DMS114 treated with DMSO at 0.1 percent for 48 hours (cell line): ENCODE data around the gene HSPBP1.

Experiments
- DNase-seq: peaks from one replicate; lab custom pipeline; 2025; ENCODE audit not compliant: unreplicated experiment; lab: John Stamatoyannopoulos, UW

The HSPBP1 gene

DNA sequence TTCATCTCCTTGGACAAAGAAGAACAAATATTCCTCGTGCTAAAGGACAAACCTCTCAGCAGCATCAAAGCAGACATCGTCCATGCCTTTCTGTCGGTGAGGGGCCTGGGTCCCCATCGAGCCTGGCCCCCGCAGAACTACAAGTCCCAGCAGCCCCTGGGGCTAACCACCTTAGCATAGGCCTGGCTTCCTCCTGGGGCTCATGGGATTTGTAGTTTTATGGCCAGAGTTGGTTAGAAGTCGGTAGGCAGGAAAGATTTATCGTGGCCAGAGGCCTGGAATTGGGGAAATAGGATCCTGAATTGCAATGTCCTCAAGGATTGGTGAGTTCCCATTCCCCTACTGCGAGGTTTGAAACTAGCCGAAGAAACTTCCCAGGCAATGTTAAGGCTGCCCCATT, 25.6 kb upstream of the HSPBP1 start:
- DNase-seq: peak; percentile 31

DNA sequence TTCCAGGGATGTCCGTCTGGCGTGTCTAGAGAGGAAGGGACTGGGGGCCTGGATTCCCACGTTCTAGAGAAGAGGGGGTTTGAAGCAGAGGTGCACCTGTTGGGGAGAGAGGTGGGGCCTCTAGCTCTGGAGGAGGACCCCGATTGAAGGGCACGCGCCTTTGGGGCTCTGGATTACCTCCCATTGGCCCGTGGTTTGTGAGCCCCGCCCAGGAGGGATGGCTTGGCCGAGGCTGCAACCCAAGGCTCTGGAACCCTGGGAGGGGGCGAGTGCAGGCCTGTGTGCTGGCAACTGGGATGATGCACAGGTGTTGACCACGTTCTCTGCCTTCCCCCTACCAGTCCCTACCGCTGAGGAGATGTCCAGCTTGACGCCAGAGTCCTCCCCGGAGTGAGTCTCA, 25.1 kb upstream of the HSPBP1 start:
- DNase-seq: no peak

DNA sequence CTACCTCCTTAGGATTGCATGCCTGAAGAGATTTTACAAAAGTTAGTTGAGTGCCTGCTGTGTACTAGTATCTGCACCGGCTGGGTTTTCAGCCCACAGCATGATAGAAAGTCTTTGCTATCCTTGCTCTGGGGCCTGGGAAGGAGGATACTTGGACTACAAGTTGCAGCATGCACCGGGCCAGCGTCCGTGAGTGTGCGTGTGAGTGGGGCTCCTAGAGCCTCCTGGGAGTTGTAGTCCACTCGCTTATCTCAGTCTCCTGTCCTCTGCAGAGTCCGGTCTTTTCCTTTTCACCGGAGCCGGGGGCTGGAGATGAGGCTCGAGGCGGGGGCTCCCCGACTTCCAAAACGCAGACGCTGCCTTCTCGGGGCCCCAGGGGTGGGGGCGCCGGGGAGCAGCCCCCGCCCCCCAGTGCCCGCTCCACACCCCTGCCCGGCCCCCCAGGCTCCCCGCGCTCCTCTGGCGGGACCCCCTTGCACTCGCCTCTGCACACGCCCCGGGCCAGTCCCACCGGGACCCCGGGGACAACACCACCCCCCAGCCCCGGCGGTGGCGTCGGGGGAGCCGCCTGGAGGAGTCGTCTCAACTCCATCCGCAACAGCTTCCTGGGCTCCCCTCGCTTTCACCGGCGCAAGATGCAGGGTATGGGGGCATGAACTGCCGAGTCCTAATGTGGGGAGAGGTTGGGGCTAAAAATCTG, 24.5 kb upstream of the HSPBP1 start:
- peak; percentile 34 for DNase-seq

DNA sequence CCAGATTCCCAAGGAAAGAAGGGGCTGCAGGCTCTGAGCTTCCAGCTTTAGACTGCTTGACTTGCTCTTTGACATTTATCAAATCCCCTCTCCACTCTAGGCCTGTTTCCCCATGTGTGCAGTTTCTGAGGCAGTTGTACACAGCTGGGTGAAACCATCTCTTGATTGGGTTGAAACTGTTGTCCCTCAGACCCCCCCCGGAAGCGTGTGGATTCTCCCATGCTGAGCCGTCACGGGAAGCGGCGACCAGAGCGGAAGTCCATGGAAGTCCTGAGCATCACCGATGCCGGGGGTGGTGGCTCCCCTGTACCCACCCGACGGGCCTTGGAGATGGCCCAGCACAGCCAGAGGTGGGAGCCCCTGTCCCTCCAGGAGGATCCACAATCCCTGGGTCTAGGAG, 23.6 kb upstream of the HSPBP1 start:
- no peak for DNase-seq

DNA sequence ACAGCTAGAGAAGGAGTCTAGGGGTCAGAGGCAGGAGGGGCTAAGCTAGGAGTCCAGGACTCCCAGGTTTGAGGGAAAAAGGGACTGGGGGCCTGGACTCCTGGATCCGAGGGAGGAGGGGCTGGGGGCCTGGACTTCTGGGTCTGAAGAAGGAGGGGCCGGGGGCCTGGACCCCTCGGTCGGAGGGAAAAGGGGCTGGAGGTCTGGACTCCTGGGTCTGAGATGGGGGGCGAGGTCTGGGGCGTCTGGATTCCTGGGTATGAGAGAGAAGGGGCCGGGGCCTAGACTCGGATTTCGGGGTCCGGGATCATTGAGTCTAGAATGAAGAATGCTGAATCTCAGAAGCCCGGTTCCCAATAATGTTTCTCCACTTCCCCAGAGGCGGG, 22.4 kb upstream of the HSPBP1 start:
- no peak for DNase-seq

DNA sequence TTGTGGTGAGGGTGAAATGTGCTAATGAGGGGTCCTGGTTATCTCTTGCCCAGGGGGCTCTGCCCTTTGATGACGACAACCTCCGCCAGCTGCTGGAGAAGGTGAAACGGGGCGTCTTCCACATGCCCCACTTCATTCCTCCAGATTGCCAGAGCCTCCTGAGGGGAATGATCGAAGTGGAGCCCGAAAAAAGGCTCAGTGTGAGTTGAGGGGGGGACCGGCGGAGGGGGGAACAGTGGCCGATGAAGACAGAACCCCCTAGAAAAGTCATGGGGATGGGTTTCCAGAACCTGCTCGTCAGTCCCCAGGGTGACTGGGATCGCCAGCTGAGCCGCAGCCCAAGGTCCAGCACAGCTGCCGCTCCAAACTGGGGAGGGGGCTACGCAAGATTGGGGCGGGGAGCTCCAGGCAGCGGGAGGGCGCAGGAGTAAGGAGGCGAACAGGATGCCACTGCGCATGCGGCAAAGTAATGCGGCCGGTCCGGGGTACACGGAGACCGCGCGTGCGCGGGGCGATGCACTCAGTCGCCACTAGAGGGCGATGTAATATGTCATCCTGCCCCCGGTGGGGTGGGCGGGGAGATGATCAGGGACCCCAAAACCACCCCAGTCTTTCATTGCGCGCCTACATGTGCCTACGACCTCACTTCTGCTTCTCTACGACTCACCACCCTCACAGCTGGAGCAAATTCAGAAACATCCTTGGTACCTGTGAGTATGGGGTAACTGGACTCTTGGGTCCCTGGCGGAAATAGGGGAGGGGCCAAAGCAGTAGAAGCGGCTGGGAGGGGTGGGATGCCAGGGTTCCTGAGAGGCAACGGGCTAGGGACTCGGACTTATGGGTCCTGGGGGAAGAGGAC, 21.8 kb upstream of the HSPBP1 start:
- DNase-seq: no peak

DNA sequence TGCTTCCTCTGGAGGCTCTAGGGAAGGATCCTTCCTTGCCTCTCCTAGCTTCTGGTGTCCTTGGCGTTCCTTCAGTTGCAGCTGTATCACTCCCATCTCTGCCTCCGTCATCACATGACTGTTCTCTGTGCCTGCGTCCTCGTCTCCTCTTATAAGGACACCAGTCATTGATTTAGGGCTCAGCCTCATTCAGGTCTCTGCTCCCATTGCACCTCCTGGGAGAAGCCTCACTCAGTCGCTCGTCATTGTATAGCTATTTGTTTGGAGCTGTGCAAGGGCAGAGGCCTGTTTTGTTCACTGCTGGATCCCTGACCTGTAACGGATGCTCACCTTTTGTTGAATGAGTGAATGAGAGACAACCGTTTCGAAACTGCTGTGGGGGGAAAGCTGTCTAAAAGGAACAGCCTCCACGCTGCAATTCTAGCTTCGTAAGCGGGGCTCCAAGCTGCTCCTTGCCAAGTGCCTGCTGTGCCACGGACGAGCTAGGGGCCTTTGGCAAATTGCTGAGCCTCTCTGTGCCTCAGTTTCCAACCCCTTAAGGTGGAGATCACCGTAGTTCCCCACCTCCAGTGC, 21.1 kb upstream of the HSPBP1 start:
- DNase-seq: no peak

DNA sequence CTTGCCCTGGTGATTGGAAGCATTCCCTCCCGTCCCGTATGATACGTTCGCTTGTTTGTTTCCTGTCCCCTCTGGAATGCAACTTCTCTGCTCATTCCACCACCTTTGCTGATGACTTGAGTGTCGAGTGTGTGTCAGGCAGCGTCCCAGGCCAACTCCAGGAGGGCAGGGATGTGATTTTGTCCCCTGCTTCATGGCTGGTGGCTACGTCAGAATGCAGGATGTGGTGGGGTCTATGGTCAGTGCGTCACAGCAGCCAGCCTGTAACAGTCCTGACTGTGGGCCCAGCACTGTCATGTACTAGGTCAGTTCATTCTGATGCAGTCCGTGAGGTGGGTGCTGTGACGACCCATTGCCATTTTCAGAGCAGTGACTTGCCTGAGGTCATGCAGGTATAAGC, 20.1 kb upstream of the HSPBP1 start:
- no peak for DNase-seq

DNA sequence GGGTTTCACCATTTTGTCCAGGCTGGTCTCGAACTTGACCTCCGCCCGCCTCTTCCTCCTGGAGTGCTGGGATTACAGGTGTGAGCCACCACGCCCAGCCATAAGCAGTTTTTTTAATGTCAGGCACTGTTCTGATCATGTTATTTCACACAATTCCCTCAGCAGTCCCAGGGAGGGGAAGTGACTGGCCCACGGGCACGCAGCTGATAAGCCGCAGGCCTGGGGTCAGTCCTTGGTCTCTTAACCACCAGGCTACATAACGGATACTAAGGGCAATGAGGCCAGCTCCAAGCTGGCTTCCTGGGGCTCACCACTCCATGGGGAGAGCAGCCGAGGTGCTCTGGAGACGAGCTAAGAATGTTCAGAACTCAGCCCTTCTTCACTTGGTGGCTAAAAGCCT, 17.4 kb upstream of the HSPBP1 start:
- DNase-seq: no peak

DNA sequence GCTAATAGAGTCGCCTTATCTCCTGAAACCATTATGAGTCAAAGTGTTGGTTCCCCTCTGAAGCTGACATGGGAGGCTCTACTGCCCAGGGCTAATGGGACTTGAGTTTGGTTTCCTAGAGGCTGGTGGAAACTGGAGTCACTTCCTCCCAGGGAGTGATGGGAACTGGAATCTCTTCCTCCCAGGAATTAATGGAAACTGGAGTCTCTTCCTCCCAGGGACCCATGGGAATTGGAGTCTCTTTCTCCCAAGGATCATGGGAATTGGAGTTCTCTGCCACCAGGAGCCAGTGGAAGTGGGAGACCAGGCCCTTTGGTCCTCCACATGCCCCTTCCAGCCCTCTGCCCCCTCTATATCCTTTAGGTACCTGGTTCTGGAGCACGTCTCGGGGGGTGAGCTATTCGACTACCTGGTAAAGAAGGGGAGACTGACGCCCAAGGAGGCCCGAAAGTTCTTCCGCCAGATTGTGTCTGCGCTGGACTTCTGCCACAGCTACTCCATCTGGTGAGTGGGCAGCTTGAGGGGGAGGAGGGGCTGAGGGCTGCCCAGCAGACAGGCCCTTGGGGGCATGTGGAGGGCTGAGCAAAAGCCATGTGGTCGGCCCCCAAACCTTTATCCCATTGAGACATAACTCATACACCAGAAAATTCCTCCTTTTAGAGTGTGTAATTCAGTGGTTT, 9.3 kb upstream of the HSPBP1 start:
- DNase-seq: peak; percentile 32

DNA sequence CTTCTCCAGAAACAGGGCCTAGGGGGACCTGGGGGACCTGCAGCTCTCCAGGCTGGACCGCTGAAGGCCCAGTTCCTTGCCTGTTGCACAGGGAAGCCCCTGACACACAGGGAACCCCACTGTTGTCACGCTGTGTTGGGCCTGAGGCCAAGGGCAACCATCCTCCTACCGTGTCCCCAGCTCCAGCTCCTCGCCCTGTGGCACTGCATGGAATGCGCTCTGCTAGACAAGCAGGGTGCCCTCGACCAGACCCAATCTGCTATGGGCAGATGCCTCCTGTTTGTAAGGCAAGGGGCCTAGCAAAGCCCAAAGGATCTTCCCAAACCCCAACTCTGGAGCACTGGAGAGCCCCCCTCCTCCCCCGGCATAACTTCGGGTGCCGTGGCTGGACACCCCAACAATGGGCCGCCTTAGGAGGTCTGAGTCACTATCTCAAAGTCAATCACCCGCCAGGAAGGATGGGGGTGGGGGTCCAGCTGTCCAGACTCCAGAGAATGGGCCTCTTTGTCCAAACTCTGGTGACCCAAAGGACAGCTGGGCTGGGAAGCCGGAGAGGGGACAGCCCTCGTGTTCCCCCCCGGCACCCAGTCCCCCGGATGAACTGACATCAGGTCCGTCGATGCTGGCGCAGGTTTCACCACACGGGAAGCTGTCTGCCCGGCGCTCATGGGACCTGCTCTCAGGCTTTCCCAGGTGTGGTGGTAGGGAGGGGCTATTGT, 7.6 kb upstream of the HSPBP1 start:
- no peak for DNase-seq

DNA sequence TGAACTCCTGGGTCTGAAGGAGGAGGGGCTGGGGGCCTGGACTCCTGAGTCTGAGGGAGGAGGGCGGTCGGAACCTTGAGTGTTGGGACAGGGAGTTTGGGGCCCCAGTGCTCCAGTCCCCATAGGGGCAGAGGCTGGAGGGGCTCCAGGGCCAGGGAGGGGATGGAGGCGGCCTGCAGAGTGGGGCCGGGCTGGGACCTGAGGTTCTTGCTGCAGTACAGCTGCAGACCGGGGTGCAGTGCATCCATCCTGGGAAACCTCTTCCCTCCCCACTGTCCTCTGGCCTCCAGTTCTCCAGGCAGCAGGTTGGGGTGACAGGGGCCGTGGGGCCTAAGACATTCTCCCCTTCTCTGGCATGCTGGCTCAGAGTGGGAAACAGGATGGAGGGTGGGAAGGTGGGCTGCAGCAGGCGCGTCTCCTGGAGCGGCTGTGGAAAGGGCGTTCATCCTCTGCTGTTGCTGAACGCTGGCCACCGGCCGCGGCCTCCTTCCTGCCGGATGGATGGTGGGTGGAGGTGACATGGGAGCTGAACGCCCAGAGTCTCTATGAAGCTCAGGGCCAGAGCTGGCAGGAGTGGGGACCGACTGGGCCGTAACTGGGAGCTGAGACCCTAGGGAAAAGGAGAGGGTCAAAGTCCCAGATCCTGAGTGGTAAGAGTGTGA, 5.5 kb upstream of the HSPBP1 start:
- no peak for DNase-seq

DNA sequence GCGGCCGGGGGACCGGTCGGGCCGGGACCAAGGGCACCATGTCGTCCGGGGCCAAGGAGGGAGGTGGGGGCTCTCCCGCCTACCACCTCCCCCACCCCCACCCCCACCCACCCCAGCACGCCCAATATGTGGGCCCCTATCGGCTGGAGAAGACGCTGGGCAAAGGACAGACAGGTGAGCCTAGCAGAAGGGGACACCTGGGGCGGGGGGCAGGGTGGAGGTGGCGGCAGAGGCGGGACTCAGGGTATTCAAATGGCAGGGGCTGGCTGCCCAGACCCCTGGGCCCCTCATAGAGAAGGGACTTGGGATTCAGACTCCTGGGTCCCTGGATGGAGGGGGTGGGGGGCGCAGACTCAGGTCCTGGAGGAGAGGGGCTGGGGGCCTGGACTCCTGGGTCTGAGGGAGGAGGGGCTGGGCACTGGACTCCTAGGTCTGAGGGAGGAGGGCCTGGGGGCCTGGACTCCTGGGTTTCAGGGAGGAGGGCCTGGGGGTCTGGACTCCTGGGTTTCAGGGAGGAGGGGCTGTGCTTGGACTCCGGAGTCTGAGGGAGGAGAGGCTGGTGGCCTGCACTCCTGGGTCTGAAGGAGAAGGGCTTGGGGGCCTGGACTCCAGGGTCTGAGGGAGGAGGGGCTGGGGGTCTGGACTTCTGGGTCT, 4.6 kb upstream of the HSPBP1 start:
- no peak for DNase-seq

DNA sequence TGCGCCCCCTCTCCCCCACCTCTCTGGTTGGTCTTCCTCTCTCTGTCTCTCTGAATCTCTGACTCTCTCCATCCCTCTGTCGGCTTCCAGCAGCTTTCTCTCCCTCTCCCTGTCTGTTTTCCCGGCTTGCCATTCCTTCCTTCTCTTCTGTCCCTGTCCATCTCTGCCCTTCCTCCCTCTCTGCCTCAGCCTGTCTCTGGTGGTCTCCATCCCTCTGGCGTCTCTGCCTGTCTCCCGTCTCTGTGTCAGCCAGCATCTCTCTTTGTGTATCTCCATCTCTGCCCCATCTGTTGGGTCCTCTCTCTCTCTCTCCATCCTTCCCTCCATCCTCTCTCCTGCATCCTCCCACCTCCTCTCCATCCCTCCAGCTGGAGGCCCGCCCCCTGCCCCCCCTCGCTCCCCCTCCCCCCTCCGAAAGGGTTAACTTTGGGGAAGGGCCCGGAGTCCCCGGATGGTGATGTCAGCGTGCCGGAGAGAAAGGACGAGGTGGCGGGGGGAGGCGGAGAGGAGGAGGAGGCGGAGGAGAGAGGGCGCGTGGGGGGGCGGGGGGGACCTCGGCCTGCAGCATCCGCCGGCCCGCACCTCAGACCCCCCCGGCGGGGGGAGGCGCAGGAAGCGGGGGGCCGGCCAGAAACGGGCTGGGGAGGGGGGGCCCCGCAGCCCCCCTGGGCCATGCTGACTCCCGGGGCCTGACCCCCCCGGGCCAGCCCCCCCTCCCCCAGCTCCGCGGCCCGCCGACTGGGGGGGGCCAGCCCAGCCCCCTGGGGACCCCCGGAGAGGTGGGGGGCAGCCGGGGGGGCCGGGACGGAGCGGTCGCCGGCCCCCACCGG, 3.9 kb upstream of the HSPBP1 start, which contains the start of gene BRSK1:
BRSK1 (plus strand) TSS at position 450 of the 830 bp plus-strand sequence. CDS start 446 bp downstream, outside the sequence.
- peak; percentile 44 for DNase-seq

DNA sequence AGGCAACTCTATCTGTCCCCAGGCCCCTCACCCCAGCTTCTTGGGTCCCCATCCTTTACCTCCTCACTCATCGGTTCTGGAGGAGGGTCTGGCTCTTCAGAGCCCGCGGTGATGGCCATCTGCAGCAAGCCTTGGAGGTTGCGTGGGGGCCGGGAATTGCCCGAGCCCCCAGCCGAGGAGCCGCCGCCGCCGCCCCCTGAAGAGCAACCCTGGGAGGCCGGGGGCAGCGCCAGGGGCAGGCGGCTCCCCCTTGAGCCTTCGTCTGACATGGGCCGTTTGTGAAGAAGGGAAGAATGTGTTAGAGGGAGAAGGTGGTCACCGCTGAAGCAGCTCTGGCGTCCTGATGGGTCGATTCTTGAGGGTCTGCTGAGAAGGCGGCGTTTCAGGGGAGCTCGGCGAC, 570 bp downstream of the HSPBP1 start:
- DNase-seq: no peak

DNA sequence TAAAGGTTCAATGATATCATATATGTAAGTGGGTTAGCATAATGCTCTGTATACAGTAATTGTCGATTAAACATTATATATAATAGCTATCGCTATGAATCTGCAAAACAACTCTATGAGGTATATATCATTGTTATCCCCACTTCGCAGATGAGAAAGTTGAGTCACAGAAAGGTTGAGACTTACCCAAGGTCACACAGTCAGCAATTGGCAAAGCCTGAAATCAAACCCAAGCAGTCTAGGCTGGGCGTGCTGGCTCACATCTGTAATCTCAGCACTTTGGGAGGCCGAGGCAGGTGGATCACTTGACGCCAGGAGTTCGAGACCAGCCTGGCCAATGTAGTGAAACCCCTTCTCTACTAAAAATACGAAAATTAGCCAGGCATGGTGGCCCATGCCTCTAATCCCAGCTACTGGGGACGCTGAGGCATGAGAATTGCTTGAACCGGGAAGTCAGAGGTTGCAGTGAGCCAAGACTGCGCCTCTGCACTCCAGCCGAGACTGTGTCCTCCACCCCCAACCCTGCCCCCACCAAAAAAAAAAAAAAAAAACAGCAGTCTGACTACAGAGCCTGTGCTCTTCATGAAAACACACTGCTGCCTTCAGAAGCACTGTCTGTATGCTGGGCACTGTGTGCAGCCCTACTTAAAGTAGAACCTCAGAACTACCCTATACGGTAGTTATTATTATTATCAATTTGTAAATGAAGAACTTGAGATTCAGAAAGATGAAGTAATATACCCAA, 1.3 kb downstream of the HSPBP1 start:
- no peak for DNase-seq

DNA sequence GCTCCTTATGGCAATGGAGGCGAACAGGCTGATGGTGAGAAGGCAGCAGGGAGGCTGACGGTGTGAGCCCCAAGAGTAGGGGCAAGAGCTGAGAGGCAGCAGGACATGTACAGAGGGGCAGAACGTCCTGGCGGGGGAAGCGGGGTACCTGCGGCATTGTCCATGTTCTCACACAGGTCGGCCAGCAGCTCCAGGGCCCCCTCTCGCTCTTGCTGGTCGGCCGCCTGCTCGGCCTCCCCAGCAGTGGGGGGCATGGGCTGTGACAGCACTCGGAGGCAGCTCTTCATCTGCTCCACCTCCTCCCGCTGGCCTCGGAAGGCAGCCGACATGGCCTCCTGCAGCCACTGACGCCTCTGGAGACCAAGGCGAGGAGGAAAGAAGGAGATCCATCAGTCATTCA, 2.4 kb downstream of the HSPBP1 start:
- DNase-seq: no peak

DNA sequence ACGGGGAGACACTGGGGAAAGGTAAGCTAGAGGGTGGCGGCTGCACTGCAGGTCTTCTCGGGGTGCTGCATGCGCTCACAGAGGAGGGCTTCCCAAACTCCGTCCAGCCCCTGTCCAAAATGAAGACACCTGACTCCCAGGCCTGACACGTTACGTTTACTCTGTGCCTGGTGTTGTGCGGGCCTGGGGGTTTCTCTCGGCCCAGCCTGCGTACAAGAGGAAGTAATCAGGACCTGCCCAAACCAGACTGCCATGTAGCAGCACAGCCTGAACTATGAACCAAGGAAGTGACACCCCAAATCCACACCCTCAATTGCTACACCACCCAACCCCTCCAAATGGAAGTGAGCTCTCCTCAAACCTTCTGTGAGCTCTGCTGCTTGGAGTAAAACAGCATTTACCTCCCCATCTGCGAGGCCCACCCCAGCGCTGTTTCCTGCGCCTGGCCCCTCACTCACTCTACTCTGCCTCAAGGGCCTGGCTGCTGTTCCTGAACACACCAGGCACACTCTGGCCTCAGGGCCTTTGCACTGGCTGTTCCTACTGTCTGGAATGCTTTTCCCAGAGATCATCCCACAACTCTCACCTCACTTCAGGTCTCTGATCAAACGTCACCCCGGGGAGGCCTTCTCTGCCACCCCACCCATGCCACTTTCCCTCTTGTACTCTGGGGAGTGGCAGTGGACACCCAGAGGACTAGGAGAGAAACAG, 3.0 kb downstream of the HSPBP1 start:
- DNase-seq: no peak
